Activated CD8-positive, alpha-beta memory T cell treated with anti-CD3 and anti-CD28 coated beads for 1 hour (primary cell): Measurements from ENCODE around the gene ADAMTS2.
"Not testable (repeated sequence)": the region's sequence is repeated elsewhere in the genome, so short reads cannot be mapped to it uniquely, and the experiment has no call there.

Experiments used
- DNase-seq, 2 donors: peaks; one replicate each; pipeline ENCODE4 v3.0.0-alpha.2; 2020; ENCODE audit warnings: low read depth in 1 of 2; ENCODE audit errors: extremely low read depth in 1 of 2

ADAMTS2 gene

DNA sequence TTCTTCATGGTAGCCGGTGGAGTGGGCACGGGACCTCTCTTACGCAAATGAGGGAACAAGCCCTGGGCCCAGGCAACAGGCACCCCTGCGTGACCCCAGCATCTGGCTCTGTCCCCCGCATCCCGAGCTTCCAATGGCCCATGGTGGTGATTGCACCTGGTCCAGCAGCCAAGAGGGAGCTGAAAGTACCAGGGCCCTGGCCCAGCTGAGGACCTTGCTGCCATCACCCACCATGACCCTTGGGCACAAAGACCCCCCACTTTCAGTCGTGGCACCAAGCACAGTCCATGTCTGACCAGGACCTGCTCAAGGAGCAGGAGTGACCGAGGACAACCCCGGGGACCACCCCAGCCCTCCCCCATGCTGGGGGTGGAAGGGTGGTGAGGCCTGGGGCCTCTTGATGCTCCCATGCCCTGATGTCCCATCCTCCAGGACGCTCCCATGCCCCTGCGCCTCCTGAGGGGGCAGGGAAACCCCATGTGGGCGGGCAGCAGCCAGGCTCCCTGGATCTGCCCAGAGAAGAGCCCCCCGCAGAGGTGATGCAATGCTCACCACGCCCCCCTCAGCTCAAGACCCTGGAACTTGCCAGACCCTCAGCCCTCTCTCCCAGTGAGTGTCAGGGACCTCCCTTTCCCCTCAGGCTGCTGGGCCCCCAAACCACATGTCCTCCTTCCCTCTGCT is 123.9 kb downstream of the ADAMTS2 start:
- no peak for DNase-seq

DNA sequence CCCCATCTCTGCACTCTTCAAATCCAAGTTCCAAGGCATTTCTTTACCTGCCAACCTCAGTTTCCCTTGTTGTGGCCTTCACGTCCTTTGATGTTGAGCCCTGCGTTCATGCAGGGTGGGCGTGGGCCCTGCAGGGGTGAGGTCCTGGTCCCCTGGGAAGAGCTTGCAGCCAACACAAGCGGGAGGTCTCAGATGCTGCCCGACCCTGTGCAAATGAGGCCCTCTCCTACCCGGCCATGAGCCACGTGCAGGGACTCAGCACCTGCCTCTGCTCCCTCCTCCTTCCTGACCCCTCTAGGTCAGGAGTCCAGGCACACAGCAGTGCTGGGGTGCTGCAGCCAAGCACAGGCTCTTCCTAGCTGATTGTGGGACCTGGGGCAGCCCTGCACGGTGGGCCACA is 124.5 kb downstream of the ADAMTS2 start:
- DNase-seq, result no peak

DNA sequence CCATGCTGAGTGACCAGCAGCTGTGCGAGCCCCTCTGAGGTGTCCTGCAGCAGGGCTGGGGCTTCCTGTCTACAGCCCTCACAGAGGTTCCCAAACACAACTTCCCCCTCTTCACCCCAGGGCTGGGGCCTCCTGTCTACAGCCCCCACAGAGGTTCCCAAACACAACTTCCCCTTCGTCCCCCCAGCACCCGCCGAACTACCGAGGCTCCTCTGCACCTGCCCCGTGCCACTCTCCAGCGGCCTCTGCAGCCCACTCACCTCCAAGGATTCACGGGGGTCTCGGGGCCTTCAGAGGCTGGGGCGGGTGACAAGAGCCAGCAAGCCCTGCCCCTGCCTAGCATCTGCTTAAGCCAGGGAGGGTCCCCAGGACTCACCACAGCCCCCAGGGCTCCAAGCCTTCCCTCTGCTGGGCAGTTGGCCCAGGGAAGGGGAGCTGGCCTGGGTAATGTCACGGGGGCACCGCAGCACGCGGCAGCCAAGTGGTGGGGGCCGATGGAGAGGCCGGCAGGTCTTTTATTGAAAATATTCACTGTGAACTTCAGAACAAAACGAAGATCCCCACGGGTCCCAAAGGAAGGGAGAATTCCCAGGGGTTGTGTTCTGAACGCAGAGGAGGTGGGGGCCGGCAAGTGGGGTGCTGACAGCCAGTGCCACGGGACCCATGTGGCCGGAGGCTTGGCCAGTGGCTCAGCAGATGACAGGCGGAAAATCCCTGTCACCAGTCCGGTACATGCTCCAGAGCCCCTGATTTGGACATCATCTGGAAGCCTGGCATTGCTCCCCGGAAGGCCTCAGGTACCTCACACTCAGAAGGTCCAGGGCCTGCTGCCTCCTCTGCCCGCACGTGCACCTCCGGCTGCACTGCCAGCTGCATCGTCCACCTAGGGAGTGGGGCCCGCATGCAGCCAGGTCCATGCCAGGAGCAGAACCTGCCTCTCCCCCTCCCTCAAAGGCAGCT is 125.3 kb downstream of the ADAMTS2 start:
- no peak for DNase-seq

DNA sequence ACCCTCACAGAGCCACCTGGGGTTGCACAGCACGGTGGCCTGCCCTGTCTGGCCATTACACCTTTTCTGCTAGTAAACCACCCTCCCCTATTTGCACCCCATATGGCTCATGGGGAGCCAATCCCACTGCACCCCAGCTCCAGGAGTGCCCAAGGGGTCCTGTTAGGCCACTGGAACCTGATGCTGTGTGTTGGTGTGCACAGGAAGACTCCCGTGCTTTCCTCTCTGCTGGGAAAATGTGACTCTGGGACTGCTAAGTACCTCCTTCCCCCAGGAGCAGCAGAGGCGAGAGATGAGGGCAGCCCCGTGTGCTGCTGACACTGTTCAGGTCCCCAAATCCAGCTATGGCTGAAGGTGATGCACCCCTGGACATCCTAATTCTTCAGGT is 126.3 kb downstream of the ADAMTS2 start:
- no peak for DNase-seq

DNA sequence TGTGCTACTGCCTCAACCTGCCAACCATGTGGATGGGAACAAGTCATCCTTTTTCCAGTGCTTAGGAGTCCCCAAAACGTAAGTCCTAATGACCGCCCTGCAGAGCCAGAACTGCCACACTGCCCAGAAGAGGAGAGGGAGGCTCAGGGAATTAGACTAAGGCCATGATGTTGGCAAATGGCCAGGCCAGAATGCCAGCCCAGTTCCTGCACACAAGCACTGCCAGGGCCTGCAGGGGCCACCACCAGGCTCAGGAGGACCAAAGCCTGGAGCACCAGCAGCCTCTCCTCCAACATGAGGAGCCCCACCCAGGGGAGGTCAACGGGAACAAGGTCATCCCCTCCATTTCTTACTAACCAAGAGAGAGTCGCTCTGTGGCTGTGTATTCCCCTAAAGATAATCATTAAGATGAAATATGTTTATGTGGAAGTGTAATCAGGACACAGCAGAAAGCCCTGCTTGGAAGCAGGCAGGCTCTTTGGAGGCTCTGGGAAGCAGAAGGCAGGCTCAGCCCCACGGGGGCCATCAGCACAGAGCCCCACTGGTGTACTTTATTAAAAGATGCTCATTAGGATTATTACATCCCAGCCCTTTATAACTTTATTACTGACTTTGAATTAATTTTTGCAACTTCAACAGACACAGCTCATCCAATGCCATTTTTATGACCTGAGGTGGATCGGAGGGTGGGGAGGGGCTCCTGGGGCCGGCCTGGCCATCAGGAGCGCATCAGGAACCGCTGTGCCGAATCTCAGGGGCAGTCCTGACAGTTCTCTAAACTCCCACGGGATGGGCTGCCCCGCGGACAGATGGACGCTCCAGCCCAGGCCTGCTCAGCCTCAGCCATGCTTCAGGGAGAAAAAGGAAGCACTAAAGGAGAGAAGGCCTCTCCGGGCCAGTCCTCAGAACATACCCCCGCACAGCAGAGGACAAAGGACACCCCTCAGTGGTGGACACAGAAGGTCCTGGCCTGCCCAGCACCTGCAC is 127.0 kb downstream of the ADAMTS2 start:
- no peak for DNase-seq

DNA sequence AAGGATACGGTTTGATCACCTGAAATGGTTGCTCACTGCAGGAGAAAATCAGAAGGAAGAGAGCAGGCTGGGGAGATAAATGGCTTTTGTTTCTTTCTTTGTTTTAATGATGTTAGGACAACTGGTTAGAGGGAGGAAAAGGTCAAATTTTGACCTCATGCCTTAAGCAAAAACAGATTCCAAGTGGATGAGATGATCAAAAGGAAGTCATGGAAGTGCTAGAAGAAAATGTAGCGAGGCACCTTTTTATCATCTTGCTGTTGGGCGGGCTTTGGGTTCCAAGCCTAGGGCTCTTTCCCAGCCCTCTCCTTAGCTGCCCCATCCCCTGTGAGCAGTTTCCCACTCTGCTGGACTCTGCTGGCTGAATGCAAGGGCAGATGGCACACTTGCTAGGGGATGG is 127.9 kb downstream of the ADAMTS2 start:
- DNase-seq, result no peak

DNA sequence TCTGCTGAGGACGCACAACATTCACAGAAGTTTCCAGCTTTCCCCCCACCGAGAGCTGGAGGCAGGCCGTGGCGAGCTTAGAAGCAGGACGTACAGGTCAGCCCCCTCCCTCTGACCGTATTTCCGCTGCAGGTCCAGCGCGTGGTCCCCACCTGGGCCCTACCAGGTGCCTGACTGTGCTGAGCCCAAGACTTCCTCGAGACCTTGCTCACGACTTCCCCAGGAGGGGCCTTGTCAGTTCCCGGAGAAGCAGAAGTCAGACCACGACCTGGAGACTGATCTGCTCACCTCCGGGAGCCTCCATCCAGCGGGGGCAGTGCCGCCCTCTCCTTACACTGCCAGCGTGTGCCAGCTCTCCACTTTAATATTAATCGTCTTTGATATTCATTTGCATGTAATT is 128.9 kb downstream of the ADAMTS2 start:
- DNase-seq, result not testable (repeated sequence)

DNA sequence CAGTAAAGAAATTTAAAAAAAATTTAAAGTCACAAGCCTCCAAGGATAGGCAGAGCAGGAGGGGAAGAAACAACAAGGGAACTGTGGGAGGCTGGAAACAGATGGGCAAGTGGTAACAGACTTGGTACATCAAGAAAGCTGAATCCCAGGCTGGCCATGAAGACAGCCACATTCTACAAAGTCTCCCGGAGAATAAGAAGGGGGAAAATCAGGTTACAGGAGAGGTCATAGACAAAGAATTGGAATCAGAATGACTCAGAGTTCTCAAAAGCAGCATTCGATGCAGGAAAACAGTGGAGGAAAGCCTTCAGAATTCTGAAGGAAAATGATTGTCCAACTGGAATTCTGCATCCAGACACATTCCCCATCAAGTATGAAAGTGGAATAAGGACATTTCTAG is 129.7 kb downstream of the ADAMTS2 start:
- no peak for DNase-seq

DNA sequence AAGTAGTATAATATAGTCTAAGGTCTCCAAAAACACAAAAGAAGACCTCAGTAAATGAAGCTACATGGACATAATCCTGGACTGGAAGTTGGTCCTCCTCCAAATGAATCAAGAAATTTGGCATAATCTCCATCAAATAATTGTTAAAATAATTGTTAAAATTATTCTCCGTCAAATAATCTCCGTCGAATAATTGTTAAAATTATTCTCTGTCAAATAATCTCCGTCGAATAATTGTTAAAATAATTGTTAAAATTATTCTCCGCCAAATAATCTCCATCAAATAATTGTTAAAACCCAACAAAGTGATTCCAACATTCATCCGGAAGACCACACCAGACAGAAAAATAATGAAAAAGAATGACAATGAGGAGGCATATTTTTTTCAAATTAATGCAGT is 130.6 kb downstream of the ADAMTS2 start:
- no peak for DNase-seq

DNA sequence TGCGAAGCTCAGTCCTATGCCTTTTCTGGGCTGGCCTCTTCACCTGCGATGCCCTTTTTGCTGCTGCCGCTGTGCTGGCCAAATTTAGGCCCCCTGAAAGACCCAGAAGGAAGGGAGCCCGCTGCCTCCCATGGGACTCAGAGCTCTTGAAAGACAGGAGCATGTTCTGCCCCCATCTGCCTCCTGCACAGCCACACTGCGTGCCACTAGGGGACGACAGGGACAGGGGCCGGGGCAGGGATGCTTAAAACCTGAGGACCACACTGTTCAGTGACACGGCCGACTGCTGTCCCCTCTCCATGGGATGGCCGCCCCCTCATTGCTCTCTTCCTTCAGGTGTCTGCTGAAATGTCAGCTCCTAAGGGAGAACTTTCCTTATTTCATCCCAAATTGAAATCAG is 132.4 kb downstream of the ADAMTS2 start:
- no peak for DNase-seq

DNA sequence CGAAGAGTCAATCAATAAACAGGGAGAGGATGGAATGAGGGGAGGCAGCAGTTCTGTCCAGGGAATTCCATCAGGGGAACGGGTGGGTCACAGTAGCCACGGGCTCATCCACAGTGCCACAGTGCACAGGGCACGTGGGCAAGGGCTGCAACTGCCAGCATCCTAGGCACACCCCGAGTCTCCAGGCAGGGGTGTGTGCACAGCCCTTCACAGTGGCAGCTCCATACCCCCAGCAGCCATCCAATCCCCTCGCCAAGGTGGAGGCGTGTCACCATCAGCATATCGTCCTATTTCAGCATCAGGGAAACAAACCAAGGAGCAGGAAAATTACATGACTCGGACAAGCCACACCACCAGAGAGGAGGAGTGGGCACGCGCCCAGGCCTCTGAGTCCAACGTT is 133.6 kb downstream of the ADAMTS2 start:
- DNase-seq, result no peak

DNA sequence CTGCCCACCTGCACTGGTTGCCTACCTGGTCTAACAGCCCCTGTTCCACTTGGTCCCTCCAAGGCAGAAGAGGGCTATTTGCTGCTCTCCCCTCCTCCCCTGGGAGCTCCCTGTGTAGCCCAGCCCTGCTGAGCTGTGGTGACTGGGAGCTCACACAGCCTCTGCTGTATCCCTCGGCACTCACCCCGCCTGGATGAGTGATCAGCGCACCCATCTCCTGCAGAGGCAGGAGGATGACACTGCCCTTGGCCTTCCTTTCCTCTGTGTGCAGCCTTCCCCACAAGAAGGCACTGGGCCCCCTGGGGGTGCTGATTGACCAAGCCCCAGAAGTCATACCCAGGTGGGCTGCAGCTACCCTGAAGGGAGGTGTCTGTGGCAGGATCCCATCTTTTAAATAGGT is 134.2 kb downstream of the ADAMTS2 start:
- DNase-seq, result no peak

DNA sequence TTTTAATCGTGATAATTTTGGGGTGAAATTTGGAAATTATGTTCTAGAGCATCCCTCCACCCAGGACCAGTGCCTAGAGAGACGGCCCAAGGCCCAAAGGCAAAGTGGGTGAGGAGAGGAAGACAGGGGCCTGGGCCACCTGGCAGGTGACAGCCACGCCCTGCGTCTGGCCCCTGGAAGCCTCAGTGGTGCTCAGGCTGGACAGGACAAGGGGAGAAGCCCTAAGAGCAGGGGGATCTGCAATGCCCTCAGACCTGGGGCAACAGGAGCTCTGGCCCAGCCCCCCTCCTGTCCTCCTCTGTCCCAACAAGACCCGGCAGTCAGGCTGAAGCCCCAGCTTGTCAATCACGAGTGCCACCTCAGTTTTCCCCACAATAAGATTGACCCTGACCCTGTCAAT is 134.8 kb downstream of the ADAMTS2 start:
- DNase-seq, result no peak

DNA sequence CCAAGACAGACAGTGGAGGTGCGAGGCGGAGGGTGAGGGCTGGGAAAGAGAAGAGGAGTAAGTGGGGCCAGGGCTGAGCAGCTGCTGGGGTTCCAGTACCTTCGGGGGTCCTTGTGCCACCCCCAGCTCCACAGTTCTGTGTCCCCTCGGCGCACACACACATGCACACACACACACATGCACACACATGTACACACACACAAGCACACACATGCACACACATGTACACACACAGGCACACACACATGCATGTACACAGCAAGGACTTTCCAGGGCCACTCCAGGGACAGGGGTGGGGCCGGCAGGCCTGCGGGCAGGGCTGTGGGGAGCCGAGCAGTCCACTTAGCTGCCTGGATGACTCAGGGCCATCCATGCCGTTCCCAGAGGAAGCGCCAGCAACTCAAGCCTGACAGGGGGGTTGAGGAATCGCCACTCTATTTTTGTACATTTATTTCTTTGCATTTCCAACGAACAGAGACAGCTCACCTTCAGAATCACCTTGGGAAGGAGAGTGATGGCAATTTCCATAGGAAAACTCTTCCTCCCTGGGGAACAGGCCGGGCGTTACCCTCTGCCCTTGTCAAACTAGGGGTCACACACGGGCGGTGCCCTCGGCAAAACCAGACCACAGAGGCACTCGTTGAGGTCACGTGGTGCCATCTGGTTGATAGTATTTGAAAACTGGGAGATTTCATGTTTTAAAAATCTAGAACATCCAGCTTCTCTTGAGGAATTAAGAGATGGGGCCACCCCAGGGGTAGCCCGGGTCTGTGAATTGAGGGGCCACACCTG is 135.7 kb downstream of the ADAMTS2 start:
- DNase-seq, result no peak

DNA sequence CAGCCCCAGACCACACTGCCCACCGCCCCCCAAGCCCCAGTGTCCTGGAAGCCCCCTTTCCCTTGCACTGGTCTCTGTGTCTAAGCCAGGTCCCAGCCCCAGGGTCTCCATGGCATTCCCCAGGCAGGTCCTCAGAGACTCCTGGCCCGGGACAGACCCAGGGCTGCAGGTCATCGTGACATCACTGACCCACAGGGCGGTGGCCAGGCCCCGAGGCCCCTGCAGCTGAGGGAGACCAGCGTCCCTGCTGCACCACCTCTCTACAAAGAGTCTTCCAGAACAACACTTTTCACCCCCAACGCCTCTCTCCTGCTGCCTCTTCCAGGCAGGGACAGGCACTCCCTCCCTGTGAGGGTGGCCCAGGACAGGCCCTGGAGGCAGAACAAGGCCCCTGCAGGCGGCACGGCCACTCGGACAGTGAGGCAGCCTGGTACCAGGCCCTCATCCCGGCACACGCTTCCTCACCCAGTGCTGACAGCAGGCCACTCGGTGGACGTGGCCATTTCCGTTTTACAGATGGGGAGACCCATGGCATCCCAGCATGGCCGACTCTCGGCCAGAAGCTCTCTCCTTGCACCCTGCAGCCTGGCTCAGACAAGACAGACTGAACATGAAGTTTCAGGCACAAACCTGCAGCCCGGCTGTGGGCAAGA is 136.4 kb downstream of the ADAMTS2 start:
- DNase-seq, result no peak

DNA sequence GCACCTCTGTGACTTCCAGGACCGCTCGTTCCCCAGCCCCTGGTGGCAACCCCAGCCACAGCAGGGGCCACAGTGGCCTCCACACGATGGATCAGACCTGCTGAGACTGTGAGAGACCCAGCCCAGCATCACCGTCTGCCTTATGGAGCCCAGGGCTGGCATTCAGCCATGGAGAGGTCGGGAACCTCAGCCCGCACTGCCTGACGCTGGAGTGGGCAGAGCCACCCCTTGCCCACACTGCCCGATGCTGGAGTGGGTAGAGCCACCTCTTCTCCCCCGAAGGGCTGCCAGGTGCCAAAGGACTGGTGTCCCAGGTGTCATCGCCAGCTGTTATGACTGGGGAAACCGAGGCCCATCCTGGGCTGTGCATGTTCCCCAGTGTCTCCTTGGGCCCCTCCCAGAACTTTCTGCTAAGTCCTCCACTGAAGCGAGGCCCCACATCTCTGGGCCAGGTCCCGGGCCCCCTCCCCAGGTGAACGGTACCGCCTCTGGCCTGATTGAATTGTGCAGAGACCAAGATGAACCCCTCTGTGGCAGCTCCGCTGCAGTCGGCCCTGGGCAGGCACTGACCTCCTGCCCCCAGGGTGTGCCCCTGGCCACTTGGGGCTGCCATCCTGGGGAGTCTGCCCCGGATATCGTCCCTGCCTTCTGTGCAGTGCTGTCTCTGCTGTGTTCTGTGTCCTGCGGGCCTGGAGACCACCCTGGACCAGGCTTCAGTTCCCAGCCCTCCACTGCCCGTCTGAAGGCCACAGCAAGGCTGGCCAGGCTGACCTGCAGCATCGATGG is 137.1 kb downstream of the ADAMTS2 start:
- DNase-seq, result no peak

DNA sequence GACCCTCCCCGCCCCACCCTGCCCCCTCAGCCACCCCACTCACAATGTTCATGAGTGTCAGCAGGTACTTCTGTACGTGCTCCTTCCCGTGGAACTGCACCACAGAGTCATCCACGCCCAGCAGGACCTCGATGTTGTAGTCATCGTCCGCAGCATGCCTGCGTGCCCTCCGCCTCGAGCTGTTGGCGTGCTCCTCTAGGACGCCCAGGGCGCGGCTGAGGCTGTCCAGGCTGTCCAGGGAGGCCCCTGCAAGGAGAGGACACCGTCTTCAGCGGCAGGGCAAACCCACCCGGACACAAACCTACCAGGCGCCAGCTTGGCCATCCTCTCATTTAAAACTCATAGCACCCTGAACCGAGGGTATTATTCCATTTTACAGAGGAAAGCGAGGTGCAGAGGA is 137.8 kb downstream of the ADAMTS2 start:
- no peak for DNase-seq

DNA sequence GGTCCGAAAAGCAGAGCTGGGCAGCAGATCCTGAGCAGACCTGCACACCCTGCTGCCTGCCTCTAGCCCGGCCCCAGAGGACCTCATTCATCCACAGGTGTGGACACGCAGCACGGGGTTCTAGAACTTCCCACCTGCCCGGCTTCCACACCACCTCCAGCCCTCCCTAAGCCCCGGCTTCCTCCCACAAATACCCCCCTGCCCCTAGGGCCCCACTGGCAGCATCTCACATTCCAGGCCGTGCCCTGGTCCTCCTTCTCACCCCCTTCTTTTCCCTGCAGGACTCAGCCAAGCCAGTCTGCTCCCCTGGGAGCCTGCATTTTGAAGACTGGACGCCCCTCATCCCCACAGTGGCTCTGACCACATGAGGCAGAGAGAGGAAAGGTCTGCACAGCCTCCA is 138.9 kb downstream of the ADAMTS2 start:
- no peak for DNase-seq

DNA sequence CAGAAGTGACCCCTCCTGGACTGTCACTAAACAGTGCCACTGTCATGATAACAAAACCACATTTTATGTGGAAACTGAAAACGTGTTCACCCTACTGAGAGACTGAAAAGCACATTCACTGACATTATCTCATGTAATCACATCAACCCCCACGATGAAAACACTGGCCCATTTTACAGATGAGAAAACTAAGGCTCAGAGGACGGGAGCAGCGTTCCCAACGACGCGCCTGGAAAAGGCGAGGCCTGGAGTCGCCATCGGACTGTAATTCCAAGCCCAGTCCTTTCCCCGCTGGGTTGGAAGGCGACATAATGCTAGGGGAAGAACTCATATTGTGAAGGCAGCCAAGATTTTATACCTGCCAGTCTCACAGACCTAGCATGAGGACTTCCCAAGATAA is 140.0 kb downstream of the ADAMTS2 start:
- no peak for DNase-seq
